ENCODE results near the gene KIF27.
"Not testable (repeated sequence)": the region's sequence is repeated elsewhere in the genome, so short reads cannot be mapped to it uniquely, and the experiment has no call there.

Gene KIF27

DNA sequence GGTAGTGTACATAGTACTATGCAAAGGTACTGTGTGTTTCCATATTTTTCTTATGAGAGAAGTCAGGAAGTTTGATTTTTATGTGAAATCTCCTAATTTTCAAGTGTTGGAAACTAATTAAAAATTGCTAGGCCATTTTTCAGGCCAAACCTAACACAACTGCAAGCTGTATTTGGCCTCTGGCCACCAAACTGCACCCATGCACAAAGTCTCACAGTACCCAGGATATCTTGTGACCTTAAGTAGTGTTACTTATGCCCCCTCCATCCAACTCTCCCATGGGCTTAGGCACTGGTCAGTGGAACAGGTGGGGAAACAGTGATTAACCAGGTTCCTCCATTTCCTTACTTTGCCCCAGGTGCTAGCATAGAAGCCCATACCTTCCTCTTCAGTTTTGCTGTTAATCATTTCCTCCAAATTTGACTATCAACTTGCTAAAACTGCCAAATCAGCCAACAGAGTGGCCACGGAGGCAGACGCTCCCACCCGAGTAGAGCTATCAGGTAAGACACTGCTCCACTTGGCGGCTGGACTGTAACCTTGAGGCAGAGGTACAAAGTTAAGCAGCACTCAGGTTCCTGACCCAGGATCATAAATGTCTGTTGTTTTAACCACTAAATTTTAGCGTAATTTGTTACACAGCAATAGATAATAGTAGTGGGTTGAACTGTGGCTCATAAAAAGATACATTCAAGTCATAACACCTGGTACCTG lies 19.5 kb upstream of the KIF27 start:
- no peaks in the 10 kb centered on the region for H3K9me3 Mint-ChIP-seq

DNA sequence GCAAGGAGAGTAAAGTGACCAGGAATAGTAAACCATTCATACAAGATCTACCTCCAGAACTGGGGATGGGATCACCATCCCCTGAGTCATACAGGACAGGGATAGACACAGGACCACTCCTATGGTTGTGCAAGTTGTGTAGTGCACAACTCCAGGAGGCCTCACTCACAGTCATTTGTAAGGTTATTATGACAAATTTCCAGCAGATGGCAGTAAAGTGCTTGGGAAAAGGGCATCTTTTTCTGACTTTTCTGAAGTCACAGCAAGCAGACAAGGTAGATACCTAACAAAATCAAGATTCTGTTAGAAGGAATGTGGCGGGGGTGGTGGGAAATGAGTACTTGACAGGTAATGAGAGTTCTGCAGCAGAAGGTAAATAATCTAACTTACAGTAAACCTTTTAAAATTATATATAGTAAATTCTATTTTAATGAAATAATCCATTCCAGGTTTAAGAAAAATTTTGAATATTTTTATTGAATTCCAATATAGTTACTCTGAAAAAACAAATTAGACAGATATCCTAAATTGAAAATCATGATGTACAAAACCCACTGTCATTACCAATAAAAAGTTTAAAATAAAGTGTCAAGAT lies 16.7 kb upstream of the KIF27 start:
- Mint-ChIP-seq H3K27ac (no peak overlapping the region), H3K27me3 (no peaks in the 10 kb centered on the region), H3K4me3 (no peak overlapping the region), H3K4me1 (no peaks in the 10 kb centered on the region), H3K36me3 (peaks cover 23 to 37% of the 10 kb centered on the region in 2 donors), H3K9me3 (no peaks in the 10 kb centered on the region)
- no peak for DNase-seq
- peak; percentile 66 to 68 for ATAC-seq (replicated peaks)

More for the DNA sequence above, 19.5 kb upstream of the KIF27 start:
- Mint-ChIP-seq H3K27ac (no peak overlapping the region), H3K27me3 (no peaks in the 10 kb centered on the region), H3K36me3 (peaks cover 27 to 45% of the 10 kb centered on the region in 2 donors), H3K4me1 (no peaks in the 10 kb centered on the region), H3K4me3 (no peak overlapping the region)
- DNase-seq: no peak
- ATAC-seq (replicated peaks): no peak

DNA sequence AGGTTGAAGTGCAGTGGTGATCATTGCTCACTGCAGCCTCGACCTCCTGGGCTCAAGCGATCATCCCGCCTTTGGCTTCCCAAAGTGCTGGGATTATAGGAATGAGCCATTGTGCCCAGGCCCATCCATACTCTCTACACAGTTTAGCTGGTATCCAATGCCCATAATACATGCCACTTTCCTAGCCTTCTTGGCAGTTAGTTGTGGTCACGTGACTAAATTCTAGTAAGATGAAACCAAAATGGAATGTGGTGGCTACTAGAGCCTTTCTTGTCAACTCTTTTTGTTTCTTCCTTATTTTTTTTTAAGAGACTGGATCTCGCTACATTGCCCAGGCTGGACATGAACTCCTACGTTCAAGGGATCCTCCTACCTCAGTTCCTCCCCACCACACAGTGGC lies 15.3 kb upstream of the KIF27 start:
- no peaks in the 10 kb centered on the region for H3K27me3 Mint-ChIP-seq
- H3K9me3 Mint-ChIP-seq: no peaks in the 10 kb centered on the region
- ATAC-seq (replicated peaks) (no peak), DNase-seq (no peak)
- peaks cover 16 to 25% of the 10 kb centered on the region in 2 donors for H3K36me3 Mint-ChIP-seq
- no peak overlapping the region for H3K27ac Mint-ChIP-seq
- H3K4me1 Mint-ChIP-seq: peaks cover 0 to 7% of the 10 kb centered on the region in 2 donors
- no peak overlapping the region for H3K4me3 Mint-ChIP-seq

DNA sequence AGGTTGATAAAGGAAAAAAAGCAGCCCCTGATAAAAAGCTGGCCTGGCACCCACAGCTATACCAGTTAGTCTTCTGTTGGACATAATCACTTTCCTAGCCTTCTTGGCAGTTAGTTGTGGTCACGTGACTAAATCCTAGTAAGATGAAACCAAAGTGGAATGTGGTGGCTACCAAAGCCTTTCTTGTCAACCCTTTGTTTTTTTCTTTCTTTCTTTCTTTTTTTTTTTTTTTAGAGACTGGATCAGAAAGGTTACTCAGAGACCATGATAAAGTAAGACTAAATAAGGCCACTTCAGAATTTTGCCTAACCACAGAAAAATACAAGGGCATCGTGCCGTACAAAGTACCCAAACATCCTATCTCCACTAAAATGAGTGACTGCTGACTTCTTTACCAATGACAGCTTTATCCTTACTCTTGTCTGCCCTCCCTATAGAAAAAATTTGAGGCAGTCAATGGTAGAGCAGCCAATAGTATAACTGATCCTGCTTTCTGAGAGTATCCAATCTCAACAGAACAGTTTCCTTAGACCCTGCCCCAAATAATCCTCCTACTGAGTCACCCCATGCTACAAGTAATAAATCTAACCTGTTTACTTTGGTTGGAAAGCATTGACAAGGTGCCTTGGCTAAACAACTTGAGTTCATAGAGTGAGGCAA lies 14.2 kb upstream of the KIF27 start:
- Mint-ChIP-seq H3K4me3 (no peak overlapping the region), H3K27me3 (no peaks in the 10 kb centered on the region), H3K36me3 (peaks cover 11 to 17% of the 10 kb centered on the region in 2 donors), H3K4me1 (peaks cover 4 to 17% of the 10 kb centered on the region in 2 donors), H3K27ac (no peak overlapping the region), H3K9me3 (no peaks in the 10 kb centered on the region)
- ATAC-seq (replicated peaks) (no peak), DNase-seq (no peak)

DNA sequence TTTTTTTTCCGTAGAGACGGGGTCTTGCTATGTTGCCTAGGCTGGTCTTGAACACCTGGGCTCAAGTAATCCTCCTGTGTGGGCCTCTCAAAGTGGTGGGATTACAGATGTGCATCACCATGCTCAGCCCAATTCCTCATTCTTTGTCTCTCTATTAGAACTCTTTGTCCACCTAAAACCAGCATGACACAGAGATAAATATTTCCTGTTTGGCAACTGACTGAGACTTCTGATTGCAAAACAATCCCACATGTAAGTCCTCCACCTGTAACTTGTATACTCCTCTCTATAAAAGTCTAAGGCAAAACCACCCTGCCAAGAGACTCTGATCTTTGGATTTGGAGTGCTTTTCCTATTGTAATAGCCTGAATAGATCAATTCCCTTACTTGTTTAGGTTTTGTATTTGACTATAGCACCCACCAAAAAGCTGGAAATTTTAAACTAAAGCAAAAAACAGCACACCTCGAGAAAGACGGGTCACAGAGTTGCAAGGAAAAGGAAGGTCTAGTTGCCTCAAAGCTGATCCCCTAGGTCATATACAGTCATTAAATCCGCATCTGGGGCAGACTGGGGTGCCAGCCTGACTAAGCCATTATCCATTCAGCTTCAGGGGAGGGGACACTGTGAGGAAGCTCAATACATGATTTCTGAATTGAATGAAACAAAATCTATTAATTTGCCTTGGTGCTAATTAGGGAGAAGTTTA lies 13.5 kb upstream of the KIF27 start:
- Mint-ChIP-seq H3K4me1 (peaks cover 4 to 17% of the 10 kb centered on the region in 2 donors), H3K27ac (no peak overlapping the region), H3K9me3 (no peaks in the 10 kb centered on the region), H3K4me3 (no peak overlapping the region), H3K27me3 (no peaks in the 10 kb centered on the region), H3K36me3 (peaks cover 11 to 17% of the 10 kb centered on the region in 2 donors)
- DNase-seq (no peak), ATAC-seq (replicated peaks) (no peak)

DNA sequence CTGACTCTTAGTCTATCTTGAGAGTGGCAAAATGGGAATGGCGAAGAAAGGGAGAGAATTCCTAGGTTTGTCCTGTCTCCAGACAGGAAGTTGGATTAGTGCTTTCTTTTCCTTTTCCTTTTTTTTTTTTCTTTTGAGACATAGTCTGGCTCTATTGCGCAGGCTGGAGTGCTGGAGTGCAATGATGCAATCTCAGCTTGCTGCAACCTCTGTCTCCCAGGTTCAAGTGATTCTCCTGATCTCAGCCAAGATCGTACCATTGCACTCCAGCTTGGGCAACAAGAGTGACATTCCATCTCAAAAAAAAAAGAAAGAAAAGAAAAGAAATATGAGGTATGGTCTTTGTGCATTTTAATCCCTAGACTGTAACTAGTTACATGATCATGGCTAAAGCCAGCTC lies 12.6 kb upstream of the KIF27 start:
- Mint-ChIP-seq H3K36me3 (peaks cover 4 to 9% of the 10 kb centered on the region in 2 donors), H3K4me3 (no peak overlapping the region), H3K9me3 (no peaks in the 10 kb centered on the region), H3K27me3 (no peaks in the 10 kb centered on the region), H3K4me1 (peaks cover 4 to 17% of the 10 kb centered on the region in 2 donors), H3K27ac (no peak overlapping the region)
- DNase-seq (no peak), ATAC-seq (replicated peaks) (no peak)

DNA sequence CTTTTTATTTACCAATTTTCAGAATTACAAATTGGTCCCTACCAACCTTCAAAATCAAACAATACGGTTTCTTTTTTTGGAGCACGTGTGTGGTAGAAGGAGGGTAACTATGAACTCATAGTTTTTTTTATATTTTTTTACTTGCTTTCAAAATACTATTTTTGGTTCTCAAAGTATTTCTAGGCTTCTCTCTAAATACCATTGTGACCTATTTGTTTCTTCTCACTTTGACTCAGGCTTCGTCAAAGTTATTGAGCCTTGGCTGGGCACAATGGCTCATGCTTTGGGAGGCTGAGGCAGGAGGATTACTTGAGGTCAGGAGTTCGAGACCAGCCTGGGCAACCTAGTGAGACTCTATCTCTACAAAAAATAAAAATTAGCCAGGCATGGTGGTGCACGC lies 11.6 kb upstream of the KIF27 start:
- Mint-ChIP-seq H3K4me1 (peaks cover 4 to 17% of the 10 kb centered on the region in 2 donors), H3K36me3 (peaks cover 0 to 3% of the 10 kb centered on the region in 2 donors), H3K4me3 (no peak overlapping the region), H3K27ac (no peak overlapping the region), H3K9me3 (no peaks in the 10 kb centered on the region), H3K27me3 (peaks cover 0 to 2% of the 10 kb centered on the region in 2 donors)
- DNase-seq (no peak), ATAC-seq (replicated peaks) (peak; percentile 59 to 65)

DNA sequence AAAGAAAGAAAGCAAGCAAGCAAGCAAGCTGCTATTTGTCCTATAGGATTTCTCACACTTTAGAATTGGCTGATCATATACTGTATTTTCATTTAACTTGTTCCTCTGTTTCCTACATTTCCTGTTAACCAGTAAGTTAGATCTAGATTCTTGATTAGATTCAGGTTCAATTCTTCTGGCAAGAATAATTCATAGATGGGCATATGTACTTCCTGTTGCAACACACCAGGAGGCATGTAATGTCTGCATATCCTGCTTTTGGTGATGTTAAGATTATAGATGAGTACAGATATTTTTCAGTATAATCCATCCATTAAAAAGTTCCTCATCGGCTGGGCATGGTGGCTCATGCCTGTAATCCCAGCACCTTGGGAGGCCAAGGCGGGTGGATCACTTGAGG lies 10.8 kb upstream of the KIF27 start:
- Mint-ChIP-seq H3K36me3 (no peaks in the 10 kb centered on the region), H3K27me3 (peaks cover 0 to 4% of the 10 kb centered on the region in 2 donors), H3K4me1 (peaks cover 4 to 17% of the 10 kb centered on the region in 2 donors), H3K9me3 (no peaks in the 10 kb centered on the region), H3K4me3 (no peak overlapping the region), H3K27ac (no peak overlapping the region)
- DNase-seq (no peak), ATAC-seq (replicated peaks) (no peak)

DNA sequence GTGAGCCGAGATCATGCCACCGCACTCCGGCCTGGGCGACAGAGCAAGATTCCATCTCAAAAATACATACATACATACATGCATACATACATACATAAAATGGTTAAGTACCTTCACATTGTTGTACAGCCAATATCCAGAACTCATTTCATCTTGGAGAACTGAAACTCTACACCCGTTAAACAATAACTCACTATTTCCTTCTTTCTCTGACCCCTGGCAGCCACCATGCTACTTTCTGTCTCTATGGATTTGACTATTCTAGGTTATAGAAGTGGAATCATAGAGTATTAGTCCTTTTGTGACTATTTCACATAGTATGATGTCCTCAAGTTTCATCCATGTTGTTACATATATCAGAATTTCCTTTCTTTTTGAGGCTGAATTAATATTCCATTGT lies 9.6 kb upstream of the KIF27 start:
- Mint-ChIP-seq H3K27me3 (peaks cover 0 to 4% of the 10 kb centered on the region in 2 donors), H3K4me1 (peaks cover 4 to 17% of the 10 kb centered on the region in 2 donors), H3K9me3 (no peaks in the 10 kb centered on the region), H3K36me3 (no peaks in the 10 kb centered on the region), H3K27ac (no peak overlapping the region), H3K4me3 (no peak overlapping the region)
- no peak for DNase-seq
- ATAC-seq (replicated peaks): peak; percentile 52 to 72

DNA sequence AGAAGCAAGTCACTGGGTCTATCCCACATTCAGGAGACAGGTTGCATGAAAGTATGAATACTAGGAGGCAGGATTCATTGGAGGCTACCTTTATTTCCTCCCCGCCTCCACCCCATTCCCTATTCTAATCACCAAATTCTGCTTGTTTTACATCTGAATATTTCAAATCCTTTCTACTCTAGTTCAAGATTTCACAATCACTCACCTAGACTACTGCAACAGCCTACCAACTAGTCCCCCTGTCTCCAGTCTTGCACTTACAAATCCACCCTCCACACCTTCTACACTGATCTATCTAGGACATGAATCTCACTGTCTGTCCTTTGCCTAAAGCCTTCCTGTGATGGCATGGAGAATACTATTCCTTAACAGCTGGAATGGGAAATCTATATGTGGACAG lies 6.4 kb upstream of the KIF27 start:
- no peak for ATAC-seq (replicated peaks)
- DNase-seq: no peak
- Mint-ChIP-seq H3K27me3 (peaks cover 0 to 4% of the 10 kb centered on the region in 2 donors), H3K36me3 (no peaks in the 10 kb centered on the region), H3K4me3 (no peak overlapping the region), H3K9me3 (no peaks in the 10 kb centered on the region), H3K4me1 (peaks cover 4 to 17% of the 10 kb centered on the region in 2 donors), H3K27ac (no peak overlapping the region)

DNA sequence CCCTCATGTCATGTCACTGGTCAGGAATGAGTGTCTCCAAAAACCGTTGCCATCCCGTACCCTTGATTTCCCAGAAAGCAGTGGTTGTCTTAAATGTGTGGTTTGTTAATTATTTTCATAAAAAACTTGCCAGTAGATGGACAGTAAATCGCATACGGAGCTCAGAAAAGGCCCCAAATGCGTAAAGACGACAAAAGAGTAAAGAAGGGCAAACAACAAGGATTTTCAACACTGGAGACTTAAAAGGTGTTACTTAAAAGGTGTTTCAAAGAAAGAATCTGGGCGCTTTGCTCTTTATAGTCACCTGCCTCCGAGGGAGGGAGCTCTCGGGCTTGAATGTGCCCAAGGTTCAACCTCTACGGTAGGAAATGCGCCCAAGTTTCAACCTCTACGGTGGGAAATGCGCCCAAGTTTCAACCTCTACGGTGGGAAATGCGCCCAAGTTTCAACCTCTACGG lies 734 bp downstream of the KIF27 start:
- Mint-ChIP-seq H3K9me3 (no peaks in the 10 kb centered on the region), H3K4me3 (peak overlapping the region; percentile 82 to 91), H3K4me1 (peaks cover 7 to 22% of the 10 kb centered on the region in 2 donors), H3K27me3 (no peaks in the 10 kb centered on the region), H3K36me3 (no peaks in the 10 kb centered on the region), H3K27ac (peak overlapping the region; percentile 95)
- DNase-seq: no peak
- no peak for ATAC-seq (replicated peaks)

DNA sequence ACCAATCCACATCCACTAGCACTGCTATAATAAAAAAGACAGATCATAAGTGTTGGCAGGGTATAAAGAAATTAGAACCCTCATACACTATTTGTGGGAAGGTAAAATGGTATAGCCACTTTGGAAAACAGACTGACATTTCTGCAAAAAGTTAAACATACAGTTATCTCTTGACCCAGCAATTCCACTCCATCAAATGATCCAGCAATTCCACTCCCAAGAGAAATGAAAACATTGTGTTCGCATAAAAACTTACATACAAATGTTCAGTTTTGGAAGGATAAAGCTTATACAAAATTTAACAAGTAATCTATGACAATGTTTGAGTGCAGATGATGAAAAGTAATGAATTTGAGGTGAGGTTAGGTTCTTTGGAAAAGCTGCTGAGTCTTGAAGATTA lies 2.1 kb downstream of the KIF27 start:
- no peak overlapping the region for H3K27ac Mint-ChIP-seq
- no peaks in the 10 kb centered on the region for H3K27me3 Mint-ChIP-seq
- ATAC-seq (replicated peaks) (no peak), DNase-seq (no peak)
- H3K4me3 Mint-ChIP-seq: no peak overlapping the region
- H3K9me3 Mint-ChIP-seq: no peaks in the 10 kb centered on the region
- H3K4me1 Mint-ChIP-seq: peaks cover 7 to 22% of the 10 kb centered on the region in 2 donors
- no peaks in the 10 kb centered on the region for H3K36me3 Mint-ChIP-seq

DNA sequence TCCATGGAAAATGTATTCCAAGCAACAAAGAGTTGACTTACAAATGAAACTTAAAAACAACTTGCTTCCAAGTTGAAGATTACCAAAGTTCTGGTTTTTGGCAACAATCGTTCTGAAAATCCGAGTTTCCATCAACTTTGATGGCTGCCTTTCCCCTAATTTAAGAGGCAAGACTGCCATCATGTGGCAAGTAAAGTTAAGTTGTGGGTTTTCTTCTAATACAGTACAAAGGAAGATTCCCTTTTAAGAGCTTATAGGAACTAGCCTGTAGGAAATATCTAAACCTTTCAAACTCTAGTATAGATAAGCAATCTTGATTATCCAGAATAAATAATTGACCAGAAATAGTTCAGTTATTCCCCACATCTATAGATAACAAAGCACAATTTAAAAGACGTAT lies 9.0 kb downstream of the KIF27 start:
- not testable (repeated sequence) for DNase-seq, H3K9me3 Mint-ChIP-seq, H3K27me3 Mint-ChIP-seq, H3K27ac Mint-ChIP-seq, H3K4me3 Mint-ChIP-seq, H3K4me1 Mint-ChIP-seq, H3K36me3 Mint-ChIP-seq
- ATAC-seq (replicated peaks): peak; percentile 75 to 77

DNA sequence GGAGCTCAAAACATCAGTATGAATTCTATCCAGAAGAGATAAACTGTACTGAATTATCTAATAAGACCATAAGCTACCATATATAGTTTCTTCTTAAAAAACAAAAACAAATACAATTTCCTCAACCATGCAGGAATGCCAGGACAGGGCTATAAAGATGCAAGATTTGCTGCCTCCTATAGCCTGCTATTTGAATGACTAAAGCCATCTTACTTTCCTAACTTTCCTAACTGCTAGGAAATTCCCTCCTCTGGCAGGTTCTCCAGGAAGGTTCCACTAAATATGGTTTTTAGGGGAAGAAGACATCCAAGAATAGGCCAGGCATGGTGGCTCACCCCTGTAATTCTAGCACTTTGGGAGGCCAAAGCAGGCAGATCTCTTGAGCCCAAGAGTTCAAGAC lies 15.1 kb downstream of the KIF27 start:
- Mint-ChIP-seq H3K27ac (no peak overlapping the region), H3K4me3 (no peak overlapping the region), H3K9me3 (no peaks in the 10 kb centered on the region), H3K27me3 (no peaks in the 10 kb centered on the region), H3K4me1 (no peaks in the 10 kb centered on the region), H3K36me3 (peaks cover 0 to 4% of the 10 kb centered on the region in 2 donors)
- DNase-seq (no peak), ATAC-seq (replicated peaks) (no peak)
